ENCODE data around the gene MAP1LC3C.

DNA sequence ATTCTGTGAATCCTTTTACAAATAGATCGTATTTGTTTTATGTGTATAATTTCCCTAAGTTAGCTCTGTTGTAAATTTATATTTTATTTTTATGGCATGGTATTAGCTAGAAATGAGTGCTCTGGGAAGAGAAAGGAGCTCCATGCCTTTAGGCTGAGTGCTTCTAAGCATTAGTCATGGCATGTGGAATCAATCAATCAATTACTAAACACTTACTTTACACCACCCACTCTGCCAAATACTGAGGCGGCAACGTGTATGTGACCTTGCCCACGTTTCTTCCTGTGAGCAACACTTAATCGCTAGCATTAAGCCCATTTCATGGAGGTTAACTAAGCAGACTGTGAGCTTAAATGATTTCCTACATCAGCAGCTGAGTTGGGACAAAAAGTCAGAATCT, 48.5 kb downstream of the MAP1LC3C start:
- TF ChIP-seq, protein P1, sequence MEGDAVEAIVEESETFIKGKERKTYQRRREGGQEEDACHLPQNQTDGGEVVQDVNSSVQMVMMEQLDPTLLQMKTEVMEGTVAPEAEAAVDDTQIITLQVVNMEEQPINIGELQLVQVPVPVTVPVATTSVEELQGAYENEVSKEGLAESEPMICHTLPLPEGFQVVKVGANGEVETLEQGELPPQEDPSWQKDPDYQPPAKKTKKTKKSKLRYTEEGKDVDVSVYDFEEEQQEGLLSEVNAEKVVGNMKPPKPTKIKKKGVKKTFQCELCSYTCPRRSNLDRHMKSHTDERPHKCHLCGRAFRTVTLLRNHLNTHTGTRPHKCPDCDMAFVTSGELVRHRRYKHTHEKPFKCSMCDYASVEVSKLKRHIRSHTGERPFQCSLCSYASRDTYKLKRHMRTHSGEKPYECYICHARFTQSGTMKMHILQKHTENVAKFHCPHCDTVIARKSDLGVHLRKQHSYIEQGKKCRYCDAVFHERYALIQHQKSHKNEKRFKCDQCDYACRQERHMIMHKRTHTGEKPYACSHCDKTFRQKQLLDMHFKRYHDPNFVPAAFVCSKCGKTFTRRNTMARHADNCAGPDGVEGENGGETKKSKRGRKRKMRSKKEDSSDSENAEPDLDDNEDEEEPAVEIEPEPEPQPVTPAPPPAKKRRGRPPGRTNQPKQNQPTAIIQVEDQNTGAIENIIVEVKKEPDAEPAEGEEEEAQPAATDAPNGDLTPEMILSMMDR (IDR thresholded peaks at IDR 0.05), result no peak
- no peak for TF ChIP-seq POLR2A (IDR thresholded peaks at IDR 0.05)

Data from body of pancreas (tissue), 4 donors.